GM19043 (cell line): ENCODE data around the gene CPEB1.
A peak's percentile ranks its signal among the peaks of the same experiment; 100 is the strongest.
"Not testable (repeated sequence)": the region's sequence is repeated elsewhere in the genome, so short reads cannot be mapped to it uniquely, and the experiment has no call there.

Source experiments
- ATAC-seq: cut with Tn5 transposase; IDR thresholded peaks from one replicate; pipeline ENCODE4 v1.9.1; 2021; ENCODE audit warnings: low read depth; ENCODE audit not compliant: unreplicated experiment

CPEB1 gene

DNA sequence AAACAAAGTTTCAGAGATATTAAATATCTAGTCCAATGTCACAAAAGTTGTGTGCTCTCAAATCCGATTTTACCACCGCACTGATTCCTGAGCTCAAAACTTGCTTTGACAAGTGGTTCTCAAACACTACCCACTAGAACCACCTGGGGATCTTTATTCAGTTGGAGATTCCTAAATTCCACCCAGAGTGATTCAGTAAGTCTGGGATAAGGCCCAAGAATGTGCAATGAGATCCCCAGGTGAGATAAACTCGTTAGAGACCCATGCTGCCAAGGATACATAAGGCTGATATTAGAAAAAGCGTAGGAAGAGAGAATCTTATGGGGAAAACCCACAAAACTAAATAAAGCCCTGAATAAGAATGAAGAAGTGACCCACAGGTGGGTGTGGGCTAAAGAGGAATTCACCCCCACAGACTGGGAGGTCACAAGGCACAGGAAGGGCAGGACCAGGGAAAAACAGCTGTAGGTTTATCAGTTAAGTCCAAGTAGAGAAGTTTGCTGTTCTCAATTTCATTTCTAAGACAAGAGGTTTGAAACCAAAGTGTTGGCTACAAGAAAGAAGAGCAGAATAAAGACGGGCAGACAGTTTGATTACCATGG lies 95.4 kb downstream of the CPEB1 start:
- ATAC-seq = no peak

DNA sequence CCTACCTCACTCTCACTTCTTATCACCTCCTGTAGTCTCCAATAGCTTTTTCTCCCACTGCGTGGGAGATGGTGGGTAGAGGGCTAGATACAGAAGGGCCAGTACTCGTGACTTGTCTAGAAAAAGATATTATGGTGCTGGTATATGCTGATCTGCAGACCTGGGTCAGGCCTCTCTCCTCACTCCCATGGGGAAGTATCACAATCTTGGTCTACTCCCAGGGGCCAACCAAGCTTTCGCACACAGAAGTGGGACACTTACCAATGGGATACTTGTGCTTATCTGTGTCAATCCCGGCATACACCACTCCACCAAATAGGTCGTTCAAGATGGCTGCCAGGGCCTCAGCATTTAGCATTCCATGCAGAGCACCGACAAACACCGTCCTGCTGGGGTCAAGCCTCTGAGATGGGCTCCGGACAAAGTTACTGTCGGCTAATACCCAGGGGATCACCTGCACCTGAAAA lies 97.9 kb downstream of the CPEB1 start:
- no peak for ATAC-seq

DNA sequence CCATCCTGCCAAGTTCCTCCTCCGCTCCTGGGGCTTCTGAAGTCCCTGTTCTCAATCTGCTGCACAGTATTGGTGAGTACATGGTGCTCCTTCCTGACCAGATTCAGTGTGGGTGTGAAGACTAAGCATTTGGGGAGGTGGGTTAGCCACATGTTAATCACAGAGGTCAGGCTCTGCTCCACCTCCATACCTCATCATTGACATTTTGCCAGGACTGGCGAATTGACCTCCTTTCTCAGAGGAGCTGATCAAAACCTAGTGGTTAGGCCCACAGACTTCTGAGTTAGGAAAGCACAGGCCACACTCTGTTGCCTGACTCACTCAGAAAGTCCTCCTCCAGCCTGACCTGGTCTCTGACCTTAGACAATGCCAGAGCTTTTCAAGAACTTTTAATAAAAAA lies 98.5 kb downstream of the CPEB1 start:
- no peak for ATAC-seq

DNA sequence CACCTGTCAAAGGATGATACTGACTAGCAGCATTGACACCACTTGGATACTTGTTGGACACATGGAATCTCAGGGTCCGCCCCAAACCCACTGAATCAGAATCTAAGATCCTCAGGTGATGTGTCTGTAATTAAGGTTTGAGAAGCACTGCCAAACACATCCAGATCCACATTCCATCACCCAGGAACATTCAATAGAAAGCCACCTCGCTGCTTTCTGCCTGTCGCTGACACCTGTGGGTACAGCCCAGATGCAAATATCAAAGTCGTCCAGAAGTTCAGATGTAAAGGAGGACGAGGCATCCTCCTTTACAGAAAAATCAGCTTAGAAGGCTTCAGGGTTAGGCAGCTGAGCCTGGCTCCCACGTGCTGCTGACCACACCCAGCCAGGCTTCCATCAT lies 101.7 kb downstream of the CPEB1 start:
- ATAC-seq = no peak

GRCh38 chr15:82545002-82545401 lies 102.2 kb downstream of the CPEB1 start:
- ATAC-seq = no peak

- no peak for ATAC-seq
These were observed 102.7 kb downstream of the CPEB1 start for GRCh38 chr15:82544431-82544830.

- ATAC-seq = no peak
These were observed 104.0 kb downstream of the CPEB1 start for GRCh38 chr15:82543160-82543559.

GRCh38 chr15:82540984-82541431 lies 106.2 kb downstream of the CPEB1 start:
- peak; percentile 0 for ATAC-seq

- peak; percentile 92 for ATAC-seq
These were observed 106.8 kb downstream of the CPEB1 start, which contains the start of gene RPS17 for GRCh38 chr15:82540055-82540983. Gene RPS17 (minus strand): TSS chr15:82540457. CDS start chr15:82540428, 29 bp downstream.

- no peak for ATAC-seq
These were observed 107.5 kb downstream of the CPEB1 start for GRCh38 chr15:82539691-82540054.

DNA sequence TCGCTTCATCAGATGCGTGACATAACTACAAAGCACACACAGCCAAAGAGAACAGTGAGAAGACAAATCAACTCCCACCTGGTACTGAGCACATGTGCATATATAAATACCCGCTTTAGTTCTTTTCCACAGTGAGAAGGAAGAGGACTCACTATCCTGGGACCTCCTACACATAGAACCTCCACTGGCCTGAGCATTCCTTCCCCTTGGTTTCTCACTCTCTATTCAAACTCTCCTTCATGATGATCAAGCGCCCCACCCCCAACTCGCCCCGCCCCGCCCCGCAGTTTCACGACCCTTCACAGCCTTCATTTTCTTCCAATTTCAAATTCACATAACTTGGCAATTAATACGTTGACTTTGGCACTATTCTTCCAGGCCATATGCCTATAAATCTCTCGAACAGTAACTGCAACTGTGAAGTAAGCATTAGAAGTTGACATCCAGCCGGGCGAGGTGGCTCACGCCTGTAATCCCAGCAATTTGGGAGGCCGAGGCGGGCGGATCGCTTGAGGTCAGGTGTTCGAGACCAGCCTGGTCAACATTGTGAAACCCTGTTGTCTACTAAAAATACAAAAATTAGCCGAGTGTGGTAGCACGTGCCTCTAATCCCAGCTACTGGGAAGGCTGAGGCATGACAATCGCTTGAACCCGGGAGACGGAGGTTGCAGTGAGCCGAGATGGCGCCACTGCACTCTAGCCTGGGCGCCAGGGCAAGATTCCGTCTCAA lies 108.0 kb downstream of the CPEB1 start:
- ATAC-seq = no peak

DNA sequence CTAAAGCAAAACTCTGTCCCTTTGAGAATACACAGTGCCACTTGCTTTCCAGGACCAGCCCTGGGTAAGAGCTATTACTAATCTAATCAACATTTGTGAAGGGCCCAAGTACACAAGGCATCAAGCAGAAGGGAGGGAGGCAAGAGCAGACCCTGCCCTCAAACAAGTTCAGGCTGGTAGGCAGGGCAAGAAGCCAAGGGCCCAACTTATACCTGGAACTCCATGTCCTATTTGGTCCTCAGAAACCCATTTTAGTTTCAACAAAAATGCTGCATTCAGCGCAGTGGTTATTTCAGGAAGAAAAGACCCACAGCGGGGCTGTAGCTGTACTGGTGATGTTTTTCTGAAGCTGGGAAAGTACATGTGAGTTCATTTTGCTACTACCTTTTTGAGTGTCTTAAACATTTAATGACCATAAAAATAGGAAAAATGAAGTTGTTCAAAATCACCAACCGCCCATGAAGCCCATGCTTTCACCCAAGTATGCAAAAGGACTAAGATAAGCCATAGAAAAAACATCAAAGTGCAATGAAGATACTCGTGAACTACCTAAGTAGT lies 109.7 kb downstream of the CPEB1 start:
- ATAC-seq = no peak

- no peak for ATAC-seq
These were observed 110.5 kb downstream of the CPEB1 start for GRCh38 chr15:82536409-82537350.

DNA sequence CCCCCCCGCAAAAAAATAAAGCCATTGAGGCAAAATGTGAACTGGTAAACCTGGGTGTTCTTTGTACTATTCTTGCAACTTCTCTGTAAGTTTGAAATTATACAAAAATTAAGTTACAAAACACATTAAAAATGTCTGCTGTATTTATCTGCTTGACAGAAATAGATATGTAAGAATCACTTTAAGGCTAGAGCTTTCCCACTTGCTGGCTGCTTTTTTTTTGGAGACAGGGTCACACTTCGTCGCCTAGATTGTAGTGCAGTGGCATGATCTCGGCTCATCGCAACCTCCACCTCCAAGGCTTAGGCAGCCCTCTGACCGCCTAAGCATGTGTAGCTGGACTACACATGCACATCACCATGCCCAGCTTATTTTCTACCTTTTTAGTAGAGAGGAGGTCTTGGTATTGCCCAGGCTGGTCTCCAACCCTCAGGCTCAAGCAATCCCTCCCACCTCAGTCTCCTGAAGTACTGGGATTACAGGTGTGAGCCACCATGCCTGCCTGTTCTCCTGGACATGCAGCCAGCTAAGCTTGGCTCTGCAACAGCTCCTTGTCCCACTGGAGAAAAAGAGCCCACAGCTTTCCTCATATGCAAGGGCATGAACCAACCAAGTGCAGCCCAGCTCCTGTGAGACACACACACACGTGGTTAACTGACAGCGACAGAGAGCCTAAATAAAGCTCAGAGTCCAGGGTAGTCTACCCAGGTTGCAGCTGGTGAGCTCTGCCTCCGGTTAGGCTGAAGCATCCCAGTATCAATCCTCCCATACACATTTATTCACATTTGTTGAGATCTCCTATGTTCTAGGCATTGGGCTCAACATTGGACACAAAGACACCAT lies 111.4 kb downstream of the CPEB1 start:
- ATAC-seq = no peak

DNA sequence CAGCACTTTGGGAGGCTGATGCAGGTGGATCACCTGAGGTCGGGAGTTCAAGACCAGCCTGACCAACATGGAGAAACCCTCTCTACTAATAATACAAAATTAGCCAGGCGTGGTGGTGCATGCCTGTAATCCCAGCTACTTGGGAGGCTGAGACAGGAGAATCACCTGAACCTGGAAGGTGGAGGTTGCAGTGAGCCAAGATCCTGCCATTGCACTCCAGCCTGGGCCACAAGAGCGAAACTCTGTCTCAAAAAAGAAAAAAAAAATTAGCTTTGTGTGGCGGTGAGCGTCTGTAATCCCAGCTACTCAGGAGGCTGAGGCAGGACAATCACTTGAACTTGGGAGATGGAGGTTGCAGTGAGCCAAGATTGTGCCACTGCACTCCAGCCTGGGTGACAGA lies 112.0 kb downstream of the CPEB1 start:
- not testable (repeated sequence) for ATAC-seq

- not testable (repeated sequence) for ATAC-seq
These were observed 112.7 kb downstream of the CPEB1 start for GRCh38 chr15:82534457-82534861.

GRCh38 chr15:82533801-82534200 lies 113.4 kb downstream of the CPEB1 start:
- no peak for ATAC-seq

- no peak for ATAC-seq
These were observed 114.1 kb downstream of the CPEB1 start for GRCh38 chr15:82532991-82533481.
